ENCODE data around the gene TPST1. TPM values are rescaled to one million over a fixed set of nuclear protein-coding genes. Genes with fewer than 3 reads are reported as not detected.

Gene TPST1
- total RNA-seq, 1 experiment from 2014 or later = 15.0 TPM

DNA sequence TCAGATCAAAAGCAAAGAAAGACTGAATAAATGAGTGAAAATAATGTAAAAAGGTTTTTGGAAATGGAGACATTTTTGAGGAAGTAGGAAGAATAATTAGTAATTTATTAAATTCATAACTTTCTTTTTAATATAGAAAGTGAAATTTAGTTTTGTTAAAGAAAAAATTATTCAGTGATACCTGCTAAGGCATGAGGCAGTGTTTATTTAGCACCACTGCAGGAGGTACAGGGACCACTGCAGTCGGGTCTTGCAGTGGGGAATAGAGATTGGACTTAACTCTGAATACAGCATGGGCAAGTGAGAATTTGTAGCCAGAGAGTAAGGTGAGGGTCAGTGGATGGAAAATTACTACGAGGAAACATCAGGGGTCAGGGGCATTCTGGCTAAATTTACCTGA lies 39.9 kb downstream of the TPST1 start:
- Mint-ChIP-seq H3K36me3 (no peaks in the 10 kb centered on the region), H3K27me3 (ENCODE audit: low read depth) (no peaks in the 10 kb centered on the region), H3K27ac (no peak overlapping the region), H3K4me3 (no peak overlapping the region), H3K4me1 (peaks cover 10% of the 10 kb centered on the region), H3K9me3 (no peaks in the 10 kb centered on the region)
- TF ChIP-seq SOX15 (CRISPR knock-in tag; IDR thresholded peaks at IDR 0.05) (no peak), GABPB1 (CRISPR knock-in tag; IDR thresholded peaks at IDR 0.05) (no peak), RORB (CRISPR knock-in tag; IDR thresholded peaks at IDR 0.05) (no peak), STAT6 (CRISPR knock-in tag; conservative IDR thresholded peaks at IDR 0.05; ENCODE audit: low read depth) (no peak), FOXP4 (CRISPR knock-in tag; IDR thresholded peaks at IDR 0.05) (no peak), ATF3 (CRISPR knock-in tag; conservative IDR thresholded peaks at IDR 0.05) (no peak), FOXJ3 (CRISPR knock-in tag; IDR thresholded peaks at IDR 0.05; ENCODE audit: borderline replicate concordance) (no peak), RELA (CRISPR knock-in tag; IDR thresholded peaks at IDR 0.05; ENCODE audit: borderline replicate concordance) (no peak), ZNF317 (CRISPR knock-in tag; IDR thresholded peaks at IDR 0.05; ENCODE audit: borderline replicate concordance, low read depth) (no peak), USF2 (CRISPR knock-in tag; IDR thresholded peaks at IDR 0.05) (no peak)
- TF ChIP-seq, protein P1, sequence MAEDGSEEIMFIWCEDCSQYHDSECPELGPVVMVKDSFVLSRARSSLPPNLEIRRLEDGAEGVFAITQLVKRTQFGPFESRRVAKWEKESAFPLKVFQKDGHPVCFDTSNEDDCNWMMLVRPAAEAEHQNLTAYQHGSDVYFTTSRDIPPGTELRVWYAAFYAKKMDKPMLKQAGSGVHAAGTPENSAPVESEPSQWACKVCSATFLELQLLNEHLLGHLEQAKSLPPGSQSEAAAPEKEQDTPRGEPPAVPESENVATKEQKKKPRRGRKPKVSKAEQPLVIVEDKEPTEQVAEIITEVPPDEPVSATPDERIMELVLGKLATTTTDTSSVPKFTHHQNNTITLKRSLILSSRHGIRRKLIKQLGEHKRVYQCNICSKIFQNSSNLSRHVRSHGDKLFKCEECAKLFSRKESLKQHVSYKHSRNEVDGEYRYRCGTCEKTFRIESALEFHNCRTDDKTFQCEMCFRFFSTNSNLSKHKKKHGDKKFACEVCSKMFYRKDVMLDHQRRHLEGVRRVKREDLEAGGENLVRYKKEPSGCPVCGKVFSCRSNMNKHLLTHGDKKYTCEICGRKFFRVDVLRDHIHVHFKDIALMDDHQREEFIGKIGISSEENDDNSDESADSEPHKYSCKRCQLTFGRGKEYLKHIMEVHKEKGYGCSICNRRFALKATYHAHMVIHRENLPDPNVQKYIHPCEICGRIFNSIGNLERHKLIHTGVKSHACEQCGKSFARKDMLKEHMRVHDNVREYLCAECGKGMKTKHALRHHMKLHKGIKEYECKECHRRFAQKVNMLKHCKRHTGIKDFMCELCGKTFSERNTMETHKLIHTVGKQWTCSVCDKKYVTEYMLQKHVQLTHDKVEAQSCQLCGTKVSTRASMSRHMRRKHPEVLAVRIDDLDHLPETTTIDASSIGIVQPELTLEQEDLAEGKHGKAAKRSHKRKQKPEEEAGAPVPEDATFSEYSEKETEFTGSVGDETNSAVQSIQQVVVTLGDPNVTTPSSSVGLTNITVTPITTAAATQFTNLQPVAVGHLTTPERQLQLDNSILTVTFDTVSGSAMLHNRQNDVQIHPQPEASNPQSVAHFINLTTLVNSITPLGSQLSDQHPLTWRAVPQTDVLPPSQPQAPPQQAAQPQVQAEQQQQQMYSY (CRISPR knock-in tag; IDR thresholded peaks at IDR 0.05) = no peak
- CTCF ChIA-PET = no interaction called here
- POLR2A ChIA-PET = no interaction called here
- no peak for DNase-seq (ENCODE audit: low spot score)
- ATAC-seq = no peak

DNA sequence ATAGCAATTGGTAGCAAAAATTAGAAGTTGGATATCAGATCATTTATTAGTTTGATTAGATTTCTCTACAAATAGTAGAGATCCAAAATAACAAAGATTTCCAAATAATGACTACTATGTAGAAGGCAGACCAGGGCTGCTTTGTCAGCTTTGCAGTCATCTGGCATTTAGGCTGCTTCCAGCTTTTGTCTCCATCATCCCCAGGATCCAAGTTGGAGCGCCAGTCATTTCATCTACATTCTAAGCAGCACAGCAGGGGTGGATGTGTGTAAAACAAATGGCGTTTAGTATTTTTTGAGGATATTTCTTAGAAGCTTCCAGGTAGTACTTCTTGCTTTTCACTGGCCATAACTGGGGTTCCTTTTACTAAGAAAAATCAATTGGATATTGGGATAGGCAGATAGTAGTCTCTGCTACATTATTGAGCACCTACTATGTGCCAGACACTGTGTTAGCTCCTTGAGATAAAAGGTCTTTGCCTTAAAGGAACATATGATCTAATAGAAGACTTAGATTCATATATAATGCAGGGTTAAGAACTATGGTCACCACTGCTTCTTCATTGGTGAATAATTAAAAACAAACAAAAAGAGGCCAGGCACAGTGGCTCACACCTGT lies 41.5 kb downstream of the TPST1 start:
- TF ChIP-seq NFYB (CRISPR knock-in tag; conservative IDR thresholded peaks at IDR 0.05; ENCODE audit: low read depth) (no peak), GABPB1 (CRISPR knock-in tag; IDR thresholded peaks at IDR 0.05) (no peak), FOXP4 (CRISPR knock-in tag; IDR thresholded peaks at IDR 0.05) (no peak)
- TF ChIP-seq, protein P2, sequence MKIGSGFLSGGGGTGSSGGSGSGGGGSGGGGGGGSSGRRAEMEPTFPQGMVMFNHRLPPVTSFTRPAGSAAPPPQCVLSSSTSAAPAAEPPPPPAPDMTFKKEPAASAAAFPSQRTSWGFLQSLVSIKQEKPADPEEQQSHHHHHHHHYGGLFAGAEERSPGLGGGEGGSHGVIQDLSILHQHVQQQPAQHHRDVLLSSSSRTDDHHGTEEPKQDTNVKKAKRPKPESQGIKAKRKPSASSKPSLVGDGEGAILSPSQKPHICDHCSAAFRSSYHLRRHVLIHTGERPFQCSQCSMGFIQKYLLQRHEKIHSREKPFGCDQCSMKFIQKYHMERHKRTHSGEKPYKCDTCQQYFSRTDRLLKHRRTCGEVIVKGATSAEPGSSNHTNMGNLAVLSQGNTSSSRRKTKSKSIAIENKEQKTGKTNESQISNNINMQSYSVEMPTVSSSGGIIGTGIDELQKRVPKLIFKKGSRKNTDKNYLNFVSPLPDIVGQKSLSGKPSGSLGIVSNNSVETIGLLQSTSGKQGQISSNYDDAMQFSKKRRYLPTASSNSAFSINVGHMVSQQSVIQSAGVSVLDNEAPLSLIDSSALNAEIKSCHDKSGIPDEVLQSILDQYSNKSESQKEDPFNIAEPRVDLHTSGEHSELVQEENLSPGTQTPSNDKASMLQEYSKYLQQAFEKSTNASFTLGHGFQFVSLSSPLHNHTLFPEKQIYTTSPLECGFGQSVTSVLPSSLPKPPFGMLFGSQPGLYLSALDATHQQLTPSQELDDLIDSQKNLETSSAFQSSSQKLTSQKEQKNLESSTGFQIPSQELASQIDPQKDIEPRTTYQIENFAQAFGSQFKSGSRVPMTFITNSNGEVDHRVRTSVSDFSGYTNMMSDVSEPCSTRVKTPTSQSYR (CRISPR knock-in tag; IDR thresholded peaks at IDR 0.05) = no peak
- Mint-ChIP-seq H3K4me3 (no peak overlapping the region), H3K4me1 (peaks cover 10% of the 10 kb centered on the region), H3K27me3 (ENCODE audit: low read depth) (no peaks in the 10 kb centered on the region), H3K27ac (no peak overlapping the region), H3K36me3 (no peaks in the 10 kb centered on the region), H3K9me3 (no peaks in the 10 kb centered on the region)
- ChIA-PET CTCF (no interaction called here), POLR2A (interaction anchor here (0.5 kb wide), 1 partner anchor 53 kb away, joined by 3 read pairs; no protein-coding TSS in a partner anchor)
- ATAC-seq (no peak), DNase-seq (ENCODE audit: low spot score) (no peak)
